ENCODE data around the gene BCAS4. TPM values are rescaled to one million over a fixed set of nuclear protein-coding genes. Genes with fewer than 3 reads are reported as not detected.

BCAS4 gene
- total RNA-seq, 1 experiment from 2014 or later = 13.5 TPM

DNA sequence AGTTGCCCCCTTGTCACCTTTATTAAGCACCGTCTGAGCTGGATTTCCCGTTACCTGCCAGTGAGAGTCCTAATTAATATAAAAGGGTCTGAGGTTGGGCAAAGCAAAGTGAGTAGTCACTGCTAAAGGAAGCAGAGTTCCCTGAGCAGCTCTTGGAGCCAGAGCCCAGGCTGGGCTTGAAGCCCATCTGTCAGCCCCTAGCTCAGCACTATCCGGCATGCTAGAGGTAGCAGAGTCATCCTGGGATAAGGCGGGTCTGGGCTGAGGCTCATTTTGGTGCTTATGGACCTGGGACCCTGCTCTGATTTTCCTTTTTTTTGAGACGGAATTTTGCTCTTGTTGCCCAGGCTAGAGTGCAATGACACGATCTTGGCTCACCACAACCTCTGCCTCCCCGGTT lies 90.2 kb downstream of the BCAS4 start:
- no peak for TF ChIP-seq CTCF (IDR thresholded peaks at IDR 0.05; ENCODE audit: unreplicated experiment)
- Mint-ChIP-seq H3K27me3 (ENCODE audit: unreplicated experiment) (no peaks in the 10 kb centered on the region), H3K36me3 (ENCODE audit: insufficient read depth, unreplicated experiment) (peaks cover 19% of the 10 kb centered on the region), H3K27ac (ENCODE audit: unreplicated experiment) (no peak overlapping the region), H3K4me3 (ENCODE audit: low read depth, unreplicated experiment) (no peak overlapping the region), H3K9me3 (ENCODE audit: low read depth, unreplicated experiment) (no peaks in the 10 kb centered on the region), H3K4me1 (ENCODE audit: low read depth, unreplicated experiment) (peaks cover under 1% of the 10 kb centered on the region)
- intact Hi-C loops (cut with micrococcal nuclease; ENCODE audit: unreplicated experiment) = no loop called here
- no peak for DNase-seq
- CTCF ChIA-PET = no interaction called here
- no TSS peak for BruUV-seq (replicated peaks)

- CTCF ChIA-PET = interaction anchor here (0.9 kb wide), 1 partner anchor 10 kb away, joined by 3 read pairs; no protein-coding TSS in a partner anchor
- Mint-ChIP-seq H3K4me3 (ENCODE audit: low read depth, unreplicated experiment) (no peak overlapping the region), H3K27ac (ENCODE audit: unreplicated experiment) (no peak overlapping the region), H3K27me3 (ENCODE audit: unreplicated experiment) (no peaks in the 10 kb centered on the region), H3K4me1 (ENCODE audit: low read depth, unreplicated experiment) (peaks cover 8% of the 10 kb centered on the region), H3K36me3 (ENCODE audit: insufficient read depth, unreplicated experiment) (peaks cover 22% of the 10 kb centered on the region), H3K9me3 (ENCODE audit: low read depth, unreplicated experiment) (no peaks in the 10 kb centered on the region)
- no peak for DNase-seq
- no TSS peak for BruUV-seq (replicated peaks)
- intact Hi-C loops (cut with micrococcal nuclease; ENCODE audit: unreplicated experiment) = no loop called here
- TF ChIP-seq CTCF (IDR thresholded peaks at IDR 0.05; ENCODE audit: unreplicated experiment) = no peak
Measured at GRCh38 chr20:50885781-50886180, 90.9 kb downstream of the BCAS4 start.

GRCh38 chr20:50886184-50886790 lies 91.4 kb downstream of the BCAS4 start:
- TF ChIP-seq CTCF (IDR thresholded peaks at IDR 0.05; ENCODE audit: unreplicated experiment) = no peak
- CTCF ChIA-PET = interaction anchor here (0.9 kb wide), 1 partner anchor 9 kb away, joined by 3 read pairs; no protein-coding TSS in a partner anchor
- Mint-ChIP-seq H3K4me1 (ENCODE audit: low read depth, unreplicated experiment) (peaks cover 9% of the 10 kb centered on the region), H3K9me3 (ENCODE audit: low read depth, unreplicated experiment) (no peaks in the 10 kb centered on the region), H3K27me3 (ENCODE audit: unreplicated experiment) (no peaks in the 10 kb centered on the region), H3K27ac (ENCODE audit: unreplicated experiment) (no peak overlapping the region), H3K36me3 (ENCODE audit: insufficient read depth, unreplicated experiment) (peaks cover 27% of the 10 kb centered on the region), H3K4me3 (ENCODE audit: low read depth, unreplicated experiment) (no peak overlapping the region)
- DNase-seq = no peak
- no TSS peak for BruUV-seq (replicated peaks)
- intact Hi-C loops (cut with micrococcal nuclease; ENCODE audit: unreplicated experiment) = no loop called here

DNA sequence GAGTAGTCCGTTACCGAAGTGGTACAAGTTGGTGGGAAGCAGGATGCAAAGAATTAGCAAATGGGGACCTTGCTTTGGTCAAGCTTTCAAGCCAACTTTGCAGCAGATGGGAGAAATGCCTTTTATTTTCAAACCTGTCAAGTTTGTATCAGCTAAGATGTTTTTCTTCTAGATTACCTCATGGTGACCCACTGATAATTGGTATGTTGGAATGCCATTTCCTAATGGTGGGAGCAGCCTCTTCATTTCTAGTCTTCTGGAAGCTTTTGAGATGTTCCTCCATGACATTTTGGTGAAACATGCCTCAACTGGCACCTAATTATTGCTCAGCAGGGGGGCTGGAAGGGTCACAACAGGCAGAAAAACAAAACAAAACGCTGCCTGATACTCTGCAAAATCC lies 92.7 kb downstream of the BCAS4 start:
- Mint-ChIP-seq H3K27me3 (ENCODE audit: unreplicated experiment) (no peaks in the 10 kb centered on the region), H3K9me3 (ENCODE audit: low read depth, unreplicated experiment) (no peaks in the 10 kb centered on the region), H3K4me1 (ENCODE audit: low read depth, unreplicated experiment) (peaks cover 9% of the 10 kb centered on the region), H3K27ac (ENCODE audit: unreplicated experiment) (no peak overlapping the region), H3K36me3 (ENCODE audit: insufficient read depth, unreplicated experiment) (peaks cover 40% of the 10 kb centered on the region), H3K4me3 (ENCODE audit: low read depth, unreplicated experiment) (no peak overlapping the region)
- intact Hi-C loops (cut with micrococcal nuclease; ENCODE audit: unreplicated experiment) = no loop called here
- CTCF ChIA-PET = interaction anchor here (0.7 kb wide), 2 partner anchors 418 to 674 kb away, joined by 4 to 5 read pairs; no protein-coding TSS in a partner anchor
- TF ChIP-seq CTCF (IDR thresholded peaks at IDR 0.05; ENCODE audit: unreplicated experiment) = no peak
- no peak for DNase-seq
- no TSS peak for BruUV-seq (replicated peaks)

Data from Calu3 (cell line).